ENCODE measurements around the gene GPATCH2L.

- TF ChIP-seq CTCF (IDR thresholded peaks at IDR 0.05; ENCODE audit: insufficient read depth, low read length), result no peak
- no peak for TF ChIP-seq POLR2AphosphoS5 (IDR thresholded peaks at IDR 0.05; ENCODE audit: low read depth)
- TF ChIP-seq REST (IDR thresholded peaks at IDR 0.05; ENCODE audit: insufficient replicate concordance, low read depth), result no peak
- TF ChIP-seq GABPA (IDR thresholded peaks at IDR 0.05; ENCODE audit: low read depth), result no peak
Observed at GRCh38 chr14:76106188-76106587, 45.5 kb upstream of the GPATCH2L start.
